Activated CD8-positive, alpha-beta memory T cell treated with anti-CD3 and anti-CD28 coated beads, Interleukin-2, amount 50 U/mL, for 1 hour (primary cell): ENCODE measurements around the gene EMB.
"Not testable (repeated sequence)": the region's sequence is repeated elsewhere in the genome, so short reads cannot be mapped to it uniquely, and the experiment has no call there.

Source experiments
- DNase-seq: peaks from one replicate; pipeline ENCODE4 v3.0.0-alpha.2; 2020; ENCODE audit errors: extremely low read depth

Gene EMB

GRCh38 chr5:50440651-50441492 lies at the start of gene EMB:
Gene EMB (minus strand): TSS chr5:50441288. CDS start chr5:50441151, 137 bp downstream.
- DNase-seq = peak; percentile 53

- DNase-seq = not testable (repeated sequence)
These were observed 48.4 kb upstream of the EMB start for GRCh38 chr5:50489491-50489890.

GRCh38 chr5:50478790-50479189 lies 37.7 kb upstream of the EMB start:
- DNase-seq = not testable (repeated sequence)

GRCh38 chr5:50476549-50476948 lies 35.5 kb upstream of the EMB start:
- no peak for DNase-seq

GRCh38 chr5:50465015-50465414 lies 23.9 kb upstream of the EMB start:
- not testable (repeated sequence) for DNase-seq

- DNase-seq = no peak
These were observed 22.6 kb upstream of the EMB start for GRCh38 chr5:50463726-50464125.

GRCh38 chr5:50463047-50463446 lies 22.0 kb upstream of the EMB start:
- no peak for DNase-seq

GRCh38 chr5:50462579-50462978 lies 21.5 kb upstream of the EMB start:
- not testable (repeated sequence) for DNase-seq

- not testable (repeated sequence) for DNase-seq
These were observed 17.3 kb upstream of the EMB start for GRCh38 chr5:50458372-50458771.

- not testable (repeated sequence) for DNase-seq
These were observed 8.2 kb upstream of the EMB start for GRCh38 chr5:50449241-50449640.

- DNase-seq = no peak
These were observed 6.9 kb upstream of the EMB start for GRCh38 chr5:50447941-50448340.

GRCh38 chr5:50447228-50447627 lies 6.1 kb upstream of the EMB start:
- DNase-seq = no peak

GRCh38 chr5:50445296-50445949 lies 4.3 kb upstream of the EMB start:
- no peak for DNase-seq

- DNase-seq = not testable (repeated sequence)
These were observed 1.8 kb upstream of the EMB start for GRCh38 chr5:50442559-50443539.

GRCh38 chr5:50441493-50441955 lies 436 bp upstream of the EMB start:
- DNase-seq = no peak

- DNase-seq = no peak
These were observed 1.9 kb downstream of the EMB start for GRCh38 chr5:50439221-50439620.

- not testable (repeated sequence) for DNase-seq
These were observed 3.0 kb downstream of the EMB start for GRCh38 chr5:50438060-50438459.

- no peak for DNase-seq
These were observed 5.9 kb downstream of the EMB start for GRCh38 chr5:50435168-50435567.

- not testable (repeated sequence) for DNase-seq
These were observed 9.8 kb downstream of the EMB start for GRCh38 chr5:50431133-50431904.

- DNase-seq = not testable (repeated sequence)
These were observed 17.8 kb downstream of the EMB start for GRCh38 chr5:50423100-50423799.
